HepG2 (cell line): Measurements from ENCODE around the gene P3H2. TPM values are rescaled to one million over a fixed set of nuclear protein-coding genes. Genes with fewer than 3 reads are reported as not detected.

Experiments
- ATAC-seq: fragments of 200-7000 bp; cut with Tn5 transposase; 3 replicates; pipeline ENCODE4 v1.9.1; 2020; ENCODE audit warnings: mild to moderate bottlenecking, moderate library complexity
- BruUV-seq: library from RNA; stranded (reverse); fragments of 400-500 nt; replicated peaks from 2 replicates; lab custom pipeline; 2021; lab: Mats Ljungman, UMichigan
- CTCF ChIA-PET: fragments of 300-600 bp; formaldehyde crosslinking; extraction: SDS; loops from one replicate; lab custom pipeline; 2021; ENCODE audit warnings: low total read pairs, inconsistent platforms, low intra/inter-chr PET ratio; lab: Yijun Ruan, JAX
- POLR2A ChIA-PET: fragments of 350-600 bp; sonication (Branson Sonifier 250); formaldehyde crosslinking; loops from one replicate; lab custom pipeline; 2020; ENCODE audit warnings: antibody characterized with exemption, inconsistent platforms; lab: Yijun Ruan, JAX
- DNase-seq: peaks from one replicate; pipeline ENCODE4 v3.0.0-alpha.2; 2015; ENCODE audit warnings: low spot score
- FAIRE-seq: peaks from 3 replicates; lab custom pipeline; 2011; peaks lifted over from hg19 to GRCh38; lab: Jason Lieb, UNC
- H2AFZ ChIP-seq: one replicate; pipeline ENCODE4 v1.6.1; 2011; ENCODE audit warnings: low read length, inconsistent platforms
- H3K27ac ChIP-seq: fragments of 300-600 bp; 3 replicates; pipeline ENCODE4 v1.8.0; 2011; ENCODE audit warnings: mixed run types, mild to moderate bottlenecking, mixed read lengths, low read length, inconsistent platforms; ENCODE audit not compliant: insufficient read depth; ENCODE audit errors: extremely low read length
- H3K27me3 ChIP-seq, 2 experiments: fragments of 200-600 bp in 1 of 2; 2 replicates in 1 of 2; 3 replicates in 1 of 2; pipeline versions ENCODE4 v1.6.0 to v1.8.0; 2011; ENCODE audit warnings: low read length in 2 of 2, mild to moderate bottlenecking in 2 of 2, moderate library complexity in 2 of 2, inconsistent platforms in 1 of 2; ENCODE audit not compliant: insufficient read depth in 2 of 2, control insufficient read depth in 1 of 2
- H3K36me3 ChIP-seq, 2 experiments: fragments of 200-600 bp in 1 of 2; replicated peaks in 1 of 2; 2 replicates in 1 of 2; 3 replicates in 1 of 2; pipeline versions ENCODE4 v1.5.1 to v1.8.0; 2011; ENCODE audit warnings: low read length in 2 of 2, inconsistent platforms in 1 of 2; ENCODE audit not compliant: insufficient read depth in 2 of 2, control insufficient read depth in 1 of 2
- H3K4me1 ChIP-seq: 2 replicates; pipeline ENCODE4 v1.5.1; 2012; ENCODE audit warnings: low read length, inconsistent platforms; ENCODE audit not compliant: insufficient read depth
- H3K4me2 ChIP-seq: 2 replicates; pipeline ENCODE4 v1.6.0; 2011; ENCODE audit warnings: low read depth, low read length, inconsistent platforms
- H3K4me3 ChIP-seq, 3 experiments: fragments of 200-600 bp in 1 of 3; sonication (generic), shearing (Covaris generic) in 1 of 3; replicated peaks in 1 of 3; 2 replicates each; pipeline ENCODE4 v1.5.1; 2011 to 2016; ENCODE audit warnings: low read length in 3 of 3, inconsistent platforms in 2 of 3, low read depth in 2 of 3, mild to moderate bottlenecking in 2 of 3, control low read depth in 1 of 3, mixed read lengths in 1 of 3; ENCODE audit not compliant: insufficient read depth in 1 of 3
- H3K79me2 ChIP-seq: one replicate; pipeline ENCODE4 v1.6.1; 2011; ENCODE audit warnings: low read length, inconsistent platforms; ENCODE audit not compliant: insufficient read depth
- H3K9ac ChIP-seq: 2 replicates; pipeline ENCODE4 v1.6.0; 2011; ENCODE audit warnings: mild to moderate bottlenecking, low read depth, low read length, inconsistent platforms; ENCODE audit not compliant: insufficient read depth
- H3K9me3 ChIP-seq: 2 replicates; pipeline ENCODE4 v1.5.1; 2012; ENCODE audit warnings: mild to moderate bottlenecking, low read length
- H4K20me1 ChIP-seq: 2 replicates; pipeline ENCODE4 v1.6.0; 2011; ENCODE audit warnings: inconsistent platforms, mild to moderate bottlenecking, low read length, moderate library complexity; ENCODE audit not compliant: insufficient read depth
- CHCHD3 ChIP-seq: sonication (generic); formaldehyde crosslinking; IDR thresholded peaks from 2 replicates; pipeline ENCODE4 v1.8.0; 2022; ENCODE audit warnings: mild to moderate bottlenecking, missing genetic modification reagents, moderate library complexity
- E2F5 ChIP-seq: sonication (generic); formaldehyde crosslinking; conservative IDR thresholded peaks from 2 replicates; pipeline ENCODE4 v1.4.0; 2020; ENCODE audit warnings: missing genetic modification reagents
- ETV6 ChIP-seq: sonication (generic); formaldehyde crosslinking; conservative IDR thresholded peaks from 2 replicates; pipeline ENCODE4 v1.4.0; 2020; ENCODE audit warnings: missing genetic modification reagents
- IKZF4 ChIP-seq: sonication (generic); formaldehyde crosslinking; IDR thresholded peaks from 2 replicates; pipeline ENCODE4 v1.5.1; 2020; ENCODE audit warnings: borderline replicate concordance, mild to moderate bottlenecking, low read depth, missing genetic modification reagents; ENCODE audit errors: not compliant biosample characterization
- MAFK ChIP-seq, 2 experiments: IDR thresholded peaks in 1 of 2; conservative IDR thresholded peaks in 1 of 2; 2 replicates each; pipeline ENCODE4 v1.6.1; 2011; ENCODE audit warnings: improper control_type of control experiment in 2 of 2, low read length in 2 of 2
- NCOR1 ChIP-seq: fragments of 200-600 bp; sonication (generic); IDR thresholded peaks from 2 replicates; pipeline ENCODE4 v1.7.0; 2017; ENCODE audit warnings: antibody characterized with exemption, low read length, borderline replicate concordance
- NFYC ChIP-seq: IDR thresholded peaks from 2 replicates; pipeline ENCODE4 v1.6.1; 2016; ENCODE audit warnings: missing genetic modification reagents, missing compliant biosample characterization
- NR2F1 ChIP-seq, 2 experiments: fragments of 450-650 bp in 1 of 2; formaldehyde crosslinking in 1 of 2; IDR thresholded peaks; 2 replicates each; pipeline versions ENCODE4 v1.5.0 to v1.6.1; 2016 to 2020; ENCODE audit warnings: mild to moderate bottlenecking in 1 of 2, missing compliant biosample characterization in 1 of 2, missing genetic modification reagents in 1 of 2, moderate library complexity in 1 of 2
- PHB2 ChIP-seq: fragments of 450-650 bp; IDR thresholded peaks from 2 replicates; pipeline ENCODE4 v1.6.1; 2018; ENCODE audit not compliant: partially characterized antibody
- SIX4 ChIP-seq: sonication (generic); formaldehyde crosslinking; IDR thresholded peaks from 2 replicates; pipeline ENCODE4 v1.4.0; 2020; ENCODE audit warnings: missing genetic modification reagents
- SOX5 ChIP-seq: IDR thresholded peaks from 2 replicates; pipeline ENCODE4 v1.6.1; 2016; ENCODE audit warnings: borderline replicate concordance
- ZBTB37 ChIP-seq: sonication (generic); formaldehyde crosslinking; IDR thresholded peaks from 2 replicates; pipeline ENCODE4 v1.4.0; 2020; ENCODE audit warnings: mild to moderate bottlenecking, missing genetic modification reagents
- ZNF143 ChIP-seq: sonication (generic); formaldehyde crosslinking; IDR thresholded peaks from 2 replicates; pipeline ENCODE4 v1.4.0; 2020; ENCODE audit warnings: missing genetic modification reagents
- ZNF547 ChIP-seq: sonication (generic); formaldehyde crosslinking; IDR thresholded peaks from 2 replicates; pipeline ENCODE4 v1.5.1; 2020; ENCODE audit warnings: mild to moderate bottlenecking, missing genetic modification reagents
- WGBS: methylation state at CpG from one replicate; pipeline ENCODE4 v1.1.6; 2017; ENCODE audit warnings: low lambda C conversion rate; 5-methylcytosine and 5-hydroxymethylcytosine counted together
- in situ Hi-C: cut with HindIII; loops from 2 replicates; pipeline ENCODE4 v1.10.0; 2017; ENCODE audit warnings: low pct_unique_long_range_greater_than_20kb; ENCODE audit not compliant: extremely low pct_ligation_motif_present
- intact Hi-C: fragments of 100-400 bp; cut with micrococcal nuclease; formaldehyde crosslinking; loops from one replicate; pipeline ENCODE4 v1.10.0; 2022; ENCODE audit not compliant: unreplicated experiment
- polyA plus RNA-seq, 8 experiments: library from polyadenylated mRNA; depleted of rRNA in 3 of 8; stranded (reverse) in 7 of 8; unstranded in 1 of 8; fragments of >200 nt; fragmentation: Illumina TruSeq in 4 of 8; extraction: Trizol in 4 of 8; gene quantifications; 2 replicates each; pipeline versions ENCODE4 v1.2.1 to v1.2.3, GENCODE V29; 2011 to 2016; ENCODE audit warnings: low read depth in 4 of 8, missing spikeins in 1 of 8, mixed read lengths in 1 of 8; ENCODE audit not compliant: insufficient read depth in 1 of 8
- total RNA-seq, 5 experiments: library from RNA; depleted of rRNA; stranded (reverse); fragments of >200 nt; fragmentation: Illumina TruSeq; extraction: Trizol; gene quantifications; 2 replicates each; pipeline ENCODE4 v1.2.3, GENCODE V29; 2016; ENCODE audit warnings: low read depth in 1 of 5

Gene P3H2
- total and polyA plus RNA-seq, 2 of the 13 experiments (the other 11 are each of a cell fraction or from before 2014, with no cell fraction given): not detected

- H3K4me3 ChIP-seq: no peak overlapping the region
- TF ChIP-seq NR2F1 (CRISPR knock-in tag; IDR thresholded peaks at IDR 0.05) (no peak), MAFK (conservative IDR thresholded peaks at IDR 0.05 in 1 of 2, IDR thresholded peaks at IDR 0.05 in 1 of 2; ENCODE audit: low read length in 2 of 2) (peak; percentile 12 to 49; a peak in 1 of 4 replicates)
- TF ChIP-seq, all 625 proteins: peak for 1
- ATAC-seq (no peak), DNase-seq (peak; percentile 6), FAIRE-seq (no peak)
- H4K20me1 ChIP-seq: no peaks in the 10 kb centered on the region
- H3K27ac ChIP-seq: no peak overlapping the region
- no peaks in the 10 kb centered on the region for H3K4me1 ChIP-seq
- no peak overlapping the region for H3K4me2 ChIP-seq
- intact Hi-C loops: no loop called here
- no peaks in the 10 kb centered on the region for H3K36me3 ChIP-seq
- no peaks in the 10 kb centered on the region for H3K79me2 ChIP-seq
- no TSS peak for BruUV-seq
- no peak overlapping the region for H3K9ac ChIP-seq
- H2AFZ ChIP-seq: no peak overlapping the region
- no peaks in the 10 kb centered on the region for H3K27me3 ChIP-seq
- ChIA-PET CTCF (no interaction called here), POLR2A (no interaction called here)
- no peaks in the 10 kb centered on the region for H3K9me3 ChIP-seq
- 6% methylated on average over 5 of the region's 5 CpGs for WGBS
- in situ Hi-C loops: no loop called here
Observed at GRCh38 chr3:190070622-190071347, 49.9 kb downstream of the P3H2 start.

GRCh38 chr3:190065204-190065603, 55.5 kb downstream of the P3H2 start:
- no TSS peak for BruUV-seq

More at GRCh38 chr3:190065204-190065603, 55.5 kb downstream of the P3H2 start:
- H3K27me3 ChIP-seq: no peaks in the 10 kb centered on the region
- no peaks in the 10 kb centered on the region for H3K9me3 ChIP-seq
- TF ChIP-seq IKZF4 (CRISPR knock-in tag) (no peak), NCOR1 (no peak), ETV6 (CRISPR knock-in tag) (no peak), CHCHD3 (CRISPR knock-in tag) (no peak), SIX4 (no peak), ZNF547 (CRISPR knock-in tag) (no peak), E2F5 (CRISPR knock-in tag) (no peak), PHB2 (no peak), NFYC (CRISPR knock-in tag) (no peak), ZBTB37 (CRISPR knock-in tag) (no peak), ZNF143 (CRISPR knock-in tag) (no peak), SOX5 (CRISPR knock-in tag) (no peak)
- no peak overlapping the region for H3K27ac ChIP-seq
- no peaks in the 10 kb centered on the region for H3K4me1 ChIP-seq
- FAIRE-seq: no peak
- no peak for DNase-seq
- no peak overlapping the region for H3K4me3 ChIP-seq
- H3K9ac ChIP-seq: no peak overlapping the region
- CTCF ChIA-PET: no interaction called here
- H3K36me3 ChIP-seq: no peaks in the 10 kb centered on the region
- no peaks in the 10 kb centered on the region for H3K79me2 ChIP-seq
- no peak overlapping the region for H3K4me2 ChIP-seq
- intact Hi-C loops (no loop called here), in situ Hi-C loops (no loop called here)
- no peak for ATAC-seq
- no peaks in the 10 kb centered on the region for H4K20me1 ChIP-seq
- H2AFZ ChIP-seq: no peak overlapping the region
- POLR2A ChIA-PET: no interaction called here
- WGBS: 0% methylated on average over 2 of the region's 2 CpGs
